Colonic mucosa (tissue), 4 donors: ENCODE results near the gene ADIPOR2. TPM values are rescaled to one million over a fixed set of nuclear protein-coding genes. Genes with fewer than 3 reads are reported as not detected.

Experiments
- DNase-seq: peaks from one replicate; pipeline ENCODE4 v3.0.0-alpha.2; 2020
- H3K27ac ChIP-seq: fragments of 200-600 bp; one replicate; pipeline ENCODE4 v1.8.0; 2021
- H3K27me3 ChIP-seq: fragments of 200-600 bp; one replicate; pipeline ENCODE4 v1.8.0; 2021
- H3K36me3 ChIP-seq: fragments of 200-600 bp; one replicate; pipeline ENCODE4 v1.8.0; 2021
- H3K4me1 ChIP-seq: fragments of 200-600 bp; one replicate; pipeline ENCODE4 v1.8.0; 2021; ENCODE audit warnings: mild to moderate bottlenecking
- H3K4me3 ChIP-seq: fragments of 200-600 bp; one replicate; pipeline ENCODE4 v1.8.0; 2021
- H3K9ac ChIP-seq, 2 donors: one replicate each; pipeline ENCODE4 v1.7.0; 2013; ENCODE audit warnings: control low read depth in 2 of 2, low read depth in 2 of 2, low read length in 2 of 2
- H3K9me3 ChIP-seq: fragments of 200-600 bp; one replicate; pipeline ENCODE4 v1.8.0; 2021
- intact Hi-C: fragments of 100-400 bp; cut with DNase I; formaldehyde crosslinking; loops from one replicate; pipeline ENCODE4 v1.14.1; 2022
- total RNA-seq, 2 donors: library from RNA; stranded (reverse); fragmentation: NEBNext Ultra II Directional in 1 of 2; extraction: Animal tissue kit (Norgen Biotek cat#: 25700) in 1 of 2; gene quantifications; one replicate each; pipeline ENCODE4 v1.2.1, GENCODE V29; 2021
- TF ChIP-seq, protein P1 (sequence below): fragments of 200-600 bp; IDR thresholded peaks from one replicate; pipeline ENCODE4 v1.8.0; 2022; ENCODE audit warnings: antibody characterized with exemption, mild to moderate bottlenecking
- donor health status: healthy.
- donor health status: DM: no; HTN: no; CAD: no.
- donor health status: DM: no; HTN: no; CAD: no.

The ADIPOR2 gene
- total RNA-seq, 2 donors from 2014 or later = 68.3 to 138 TPM

DNA sequence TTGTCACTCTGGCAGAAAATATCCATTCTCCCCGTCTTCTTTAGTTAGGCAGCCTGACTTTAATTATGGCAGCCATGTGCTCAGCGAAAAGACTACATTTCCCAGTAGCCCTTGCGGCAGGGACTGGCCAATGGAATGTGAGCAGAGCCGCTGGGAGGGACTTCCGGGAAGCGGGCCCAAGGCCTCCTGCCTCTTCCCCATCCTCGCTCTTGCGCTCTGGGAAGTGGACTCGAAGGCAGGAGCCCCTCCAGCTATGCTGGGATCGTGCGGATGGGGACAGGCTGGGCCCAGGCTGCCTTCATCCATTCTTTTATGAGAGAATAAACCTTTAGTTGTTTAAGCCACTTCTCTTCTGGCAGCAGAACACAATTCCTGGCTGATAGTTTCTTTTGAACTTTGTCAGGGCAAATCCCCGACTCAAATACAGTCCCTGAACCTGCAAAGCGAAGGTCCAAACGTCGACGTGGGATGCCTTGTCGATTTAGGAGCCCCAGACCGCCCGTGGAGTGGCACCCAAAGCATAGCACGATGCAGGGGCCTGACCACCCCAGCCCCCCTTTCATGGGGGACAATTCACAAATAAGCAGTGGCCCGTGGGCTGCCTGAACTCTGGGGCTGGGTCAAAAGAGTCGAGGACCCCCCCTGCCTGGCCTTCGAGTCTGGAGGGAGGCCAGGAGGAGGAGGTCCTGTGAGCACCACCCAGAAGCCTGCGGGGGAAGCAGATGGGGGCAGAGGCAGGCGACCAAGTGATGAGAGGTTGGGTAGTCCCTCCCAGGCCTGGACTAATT lies 113.9 kb downstream of the ADIPOR2 start:
- H3K27ac ChIP-seq = no peak overlapping the region
- no peaks in the 10 kb centered on the region for H3K4me1 ChIP-seq
- TF ChIP-seq, protein P1, sequence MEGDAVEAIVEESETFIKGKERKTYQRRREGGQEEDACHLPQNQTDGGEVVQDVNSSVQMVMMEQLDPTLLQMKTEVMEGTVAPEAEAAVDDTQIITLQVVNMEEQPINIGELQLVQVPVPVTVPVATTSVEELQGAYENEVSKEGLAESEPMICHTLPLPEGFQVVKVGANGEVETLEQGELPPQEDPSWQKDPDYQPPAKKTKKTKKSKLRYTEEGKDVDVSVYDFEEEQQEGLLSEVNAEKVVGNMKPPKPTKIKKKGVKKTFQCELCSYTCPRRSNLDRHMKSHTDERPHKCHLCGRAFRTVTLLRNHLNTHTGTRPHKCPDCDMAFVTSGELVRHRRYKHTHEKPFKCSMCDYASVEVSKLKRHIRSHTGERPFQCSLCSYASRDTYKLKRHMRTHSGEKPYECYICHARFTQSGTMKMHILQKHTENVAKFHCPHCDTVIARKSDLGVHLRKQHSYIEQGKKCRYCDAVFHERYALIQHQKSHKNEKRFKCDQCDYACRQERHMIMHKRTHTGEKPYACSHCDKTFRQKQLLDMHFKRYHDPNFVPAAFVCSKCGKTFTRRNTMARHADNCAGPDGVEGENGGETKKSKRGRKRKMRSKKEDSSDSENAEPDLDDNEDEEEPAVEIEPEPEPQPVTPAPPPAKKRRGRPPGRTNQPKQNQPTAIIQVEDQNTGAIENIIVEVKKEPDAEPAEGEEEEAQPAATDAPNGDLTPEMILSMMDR = no peak
- H3K9me3 ChIP-seq = no peaks in the 10 kb centered on the region
- DNase-seq = peak; percentile 93
- no peak overlapping the region for H3K4me3 ChIP-seq
- intact Hi-C loops = loop anchor here (5.0 kb wide), 1 partner anchor 123 kb away; no protein-coding TSS in a partner anchor
- H3K36me3 ChIP-seq = no peaks in the 10 kb centered on the region
- H3K27me3 ChIP-seq = no peaks in the 10 kb centered on the region
- no peak overlapping the region for H3K9ac ChIP-seq

DNA sequence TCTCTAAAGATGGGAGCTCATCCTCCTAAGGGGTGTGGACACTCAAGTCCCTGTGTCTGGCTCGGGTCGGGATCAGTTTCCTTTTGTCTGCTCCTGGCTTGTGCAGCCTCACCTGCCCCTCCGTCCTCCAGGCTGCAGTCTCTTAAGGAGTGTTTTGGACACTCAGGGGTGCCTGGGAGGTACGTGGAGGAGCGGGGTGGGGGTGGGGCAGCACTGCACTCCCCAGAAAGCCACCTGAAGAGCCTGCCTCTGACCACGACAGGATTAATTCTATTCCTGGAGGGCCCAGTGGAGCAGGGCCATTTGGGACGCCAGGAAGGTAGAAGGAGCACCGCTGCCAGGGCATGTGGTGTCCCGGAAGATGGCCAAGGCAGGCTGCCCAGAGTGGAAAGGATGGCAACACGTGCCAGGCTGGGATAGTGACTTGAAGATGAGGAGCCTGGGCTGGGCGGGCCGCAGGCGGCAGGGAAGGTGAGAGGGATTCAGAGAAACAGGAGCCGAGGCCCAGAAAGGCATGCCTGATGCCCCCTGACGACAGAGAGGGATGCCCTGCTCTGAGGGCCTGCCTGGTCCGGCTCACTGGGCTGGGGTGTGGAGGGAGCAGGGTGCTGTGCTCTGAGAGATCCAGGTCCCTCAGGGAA lies 114.7 kb downstream of the ADIPOR2 start:
- Histone ChIP-seq H3K4me1 (no peaks in the 10 kb centered on the region), H3K9me3 (no peaks in the 10 kb centered on the region), H3K9ac (no peak overlapping the region), H3K36me3 (no peaks in the 10 kb centered on the region), H3K4me3 (no peak overlapping the region), H3K27ac (no peak overlapping the region), H3K27me3 (no peaks in the 10 kb centered on the region)
- no peak for DNase-seq
- intact Hi-C loops = loop anchor here (5.0 kb wide), 1 partner anchor 122 kb away; no protein-coding TSS in a partner anchor
- TF ChIP-seq, protein P1 = no peak

DNA sequence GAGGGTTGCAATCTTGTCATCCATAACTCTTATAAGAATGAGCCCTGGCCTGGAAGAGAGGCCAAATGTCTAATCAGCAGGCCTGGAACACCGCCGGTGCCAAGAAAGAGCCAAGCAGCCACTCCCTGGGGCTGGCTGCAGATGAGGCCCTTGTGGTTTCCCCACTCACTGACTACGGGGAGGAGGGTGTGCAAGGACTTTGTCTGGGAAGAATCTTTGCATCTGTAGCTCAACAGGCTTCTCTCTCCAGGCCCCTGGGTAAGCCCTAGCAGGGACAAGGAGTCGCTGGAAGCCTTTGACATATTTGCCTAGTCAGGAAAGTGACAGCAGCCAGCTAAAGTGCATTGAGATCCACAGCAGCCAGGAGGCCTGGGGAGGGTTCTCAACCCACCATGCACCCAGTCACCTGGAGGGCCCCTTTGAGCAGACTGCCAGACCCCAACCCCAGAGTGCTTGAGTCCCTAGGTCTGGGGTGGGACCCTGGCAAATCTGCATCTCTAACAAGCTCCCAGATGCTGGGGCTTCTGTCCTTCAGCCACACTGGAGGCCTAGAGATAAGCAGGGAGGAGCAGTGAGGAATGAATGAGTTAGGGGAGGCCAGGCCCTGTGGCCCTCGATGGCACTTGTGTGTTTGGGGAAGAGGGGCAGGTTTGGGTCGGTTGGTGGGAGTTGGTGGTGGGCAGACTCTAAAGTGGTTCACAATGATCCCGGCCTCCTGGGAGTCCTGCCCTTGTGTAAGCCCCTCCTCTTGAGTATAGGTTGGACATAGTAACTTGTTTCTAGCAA lies 115.6 kb downstream of the ADIPOR2 start:
- H3K9ac ChIP-seq = no peak overlapping the region
- no peaks in the 10 kb centered on the region for H3K9me3 ChIP-seq
- H3K27me3 ChIP-seq = no peaks in the 10 kb centered on the region
- TF ChIP-seq, protein P1 = no peak
- H3K4me3 ChIP-seq = no peak overlapping the region
- no peak overlapping the region for H3K27ac ChIP-seq
- intact Hi-C loops = loop anchor here (5.0 kb wide), 1 partner anchor 121 kb away; no protein-coding TSS in a partner anchor
- no peaks in the 10 kb centered on the region for H3K36me3 ChIP-seq
- DNase-seq = no peak
- no peaks in the 10 kb centered on the region for H3K4me1 ChIP-seq

DNA sequence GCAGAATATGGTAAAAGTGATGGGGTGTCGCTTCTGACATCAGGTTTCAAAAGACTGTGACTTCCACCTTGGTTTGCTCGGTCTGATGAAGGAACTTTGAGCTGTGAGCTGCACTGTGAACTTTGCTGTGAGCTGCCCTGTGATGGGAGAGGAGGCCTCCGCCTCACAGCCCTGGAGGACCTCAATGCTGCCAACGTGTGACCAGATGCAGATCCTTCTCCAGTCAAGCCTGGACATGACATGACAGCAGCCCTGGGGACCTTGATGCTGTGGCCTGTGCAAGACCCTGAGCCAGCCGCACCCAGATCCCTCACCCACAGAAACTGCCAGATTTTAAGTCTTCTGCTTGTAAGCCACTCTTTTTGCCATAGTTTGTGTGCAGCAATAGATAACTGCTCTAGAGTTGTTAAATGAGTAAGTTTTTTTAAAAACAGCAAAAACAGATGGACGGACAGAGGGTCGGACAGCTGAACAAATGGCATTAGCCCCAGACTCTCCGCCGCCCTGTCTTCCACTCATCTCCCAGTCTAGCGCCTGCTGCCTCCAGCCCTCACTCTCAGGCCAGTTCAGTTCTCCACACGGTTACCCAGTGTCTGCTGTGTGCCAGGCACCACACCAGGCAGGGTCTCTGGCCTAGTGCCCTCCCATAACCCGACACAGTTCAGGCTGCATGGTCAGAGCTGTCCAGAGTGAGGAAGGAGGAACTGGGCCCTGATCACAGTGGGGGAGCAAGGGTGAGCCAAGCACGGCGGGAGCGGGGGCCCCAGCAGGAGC lies 116.4 kb downstream of the ADIPOR2 start:
- no peaks in the 10 kb centered on the region for H3K9me3 ChIP-seq
- TF ChIP-seq, protein P1 = no peak
- H3K4me1 ChIP-seq = no peaks in the 10 kb centered on the region
- H3K4me3 ChIP-seq = no peak overlapping the region
- no peaks in the 10 kb centered on the region for H3K27me3 ChIP-seq
- H3K36me3 ChIP-seq = no peaks in the 10 kb centered on the region
- DNase-seq = no peak
- H3K27ac ChIP-seq = no peak overlapping the region
- intact Hi-C loops = loop anchor here (5.0 kb wide), 1 partner anchor 120 kb away; no protein-coding TSS in a partner anchor
- no peak overlapping the region for H3K9ac ChIP-seq
